MM.1S (cell line): Measurements from ENCODE around the gene SEPTIN10.

Experiments used
- DNase-seq: peaks from one replicate; pipeline ENCODE4 v3.0.0-alpha.2; 2015
- H2AFZ ChIP-seq: fragments of 300-600 bp; sonication (generic); 2 replicates; pipeline ENCODE4 v1.6.0; 2016; ENCODE audit warnings: antibody characterized with exemption, low read length
- H3F3A ChIP-seq: fragments of 300-600 bp; sonication (generic); 2 replicates; pipeline ENCODE4 v1.6.1; 2016; ENCODE audit warnings: mild to moderate bottlenecking, antibody characterized with exemption, low read length, moderate library complexity, mixed read lengths; ENCODE audit not compliant: insufficient read depth
- H3K27ac ChIP-seq: fragments of 300-600 bp; sonication (generic); 2 replicates; pipeline ENCODE4 v1.5.1; 2016; ENCODE audit warnings: mild to moderate bottlenecking, low read length
- H3K27me3 ChIP-seq: fragments of 300-600 bp; sonication (generic); replicated peaks from 2 replicates; pipeline ENCODE4 v1.6.0; 2016; ENCODE audit warnings: low read length; ENCODE audit not compliant: insufficient read depth
- H3K36me3 ChIP-seq: fragments of 300-600 bp; sonication (generic); replicated peaks from 2 replicates; pipeline ENCODE4 v1.6.1; 2016; ENCODE audit warnings: mild to moderate bottlenecking, low read length, mixed read lengths; ENCODE audit not compliant: insufficient read depth
- H3K4me1 ChIP-seq: fragments of 300-600 bp; sonication (generic); 2 replicates; pipeline ENCODE4 v1.6.1; 2016; ENCODE audit warnings: low read length, mixed read lengths
- H3K4me2 ChIP-seq: fragments of 300-600 bp; sonication (generic); 2 replicates; pipeline ENCODE4 v1.6.0; 2016; ENCODE audit warnings: low read depth, low read length
- H3K4me3 ChIP-seq: fragments of 300-600 bp; sonication (generic); 2 replicates; pipeline ENCODE4 v1.5.1; 2016; ENCODE audit warnings: low read length, mixed read lengths
- H3K79me2 ChIP-seq: fragments of 300-600 bp; sonication (generic); 2 replicates; pipeline ENCODE4 v1.6.1; 2016; ENCODE audit warnings: mixed run types, low read length, mixed read lengths
- H3K9ac ChIP-seq: fragments of 300-600 bp; sonication (generic); 2 replicates; pipeline ENCODE4 v1.6.1; 2016; ENCODE audit warnings: low read length, mixed read lengths
- H3K9me2 ChIP-seq: fragments of 300-600 bp; sonication (generic); replicated peaks from 2 replicates; pipeline ENCODE4 v1.6.1; 2016; ENCODE audit warnings: mild to moderate bottlenecking, low read length, mixed read lengths; ENCODE audit not compliant: insufficient read depth
- H3K9me3 ChIP-seq: fragments of 300-600 bp; sonication (generic); replicated peaks from 2 replicates; pipeline ENCODE4 v1.6.1; 2016; ENCODE audit warnings: mild to moderate bottlenecking, low read length, mixed read lengths; ENCODE audit not compliant: insufficient read depth
- H4K20me1 ChIP-seq: fragments of 300-600 bp; sonication (generic); 2 replicates; pipeline ENCODE4 v1.6.1; 2016; ENCODE audit warnings: mild to moderate bottlenecking, low read length, moderate library complexity, mixed read lengths; ENCODE audit not compliant: insufficient read depth
- CTCF ChIP-seq: fragments of 300-600 bp; sonication (generic); IDR thresholded peaks from 2 replicates; pipeline ENCODE4 v1.5.1; 2016; ENCODE audit warnings: antibody characterized with exemption, low read length, mixed read lengths
- EZH2 ChIP-seq: fragments of 300-600 bp; sonication (generic); optimal IDR thresholded peaks from 2 replicates; pipeline ENCODE3; 2017; ENCODE audit warnings: low read depth, mild to moderate bottlenecking, antibody characterized with exemption, low read length, mixed read lengths
- EZH2phosphoT487 ChIP-seq: fragments of 300-600 bp; sonication (generic); IDR thresholded peaks from 2 replicates; pipeline ENCODE4 v1.6.1; 2018; ENCODE audit warnings: antibody characterized with exemption, low read length

SEPTIN10 gene

GRCh38 chr2:109659396-109660045, 45.8 kb upstream of the SEPTIN10 start:
- TF ChIP-seq CTCF (no peak), EZH2 (no peak), EZH2phosphoT487 (no peak)
- Histone ChIP-seq H3F3A (no peaks in the 10 kb centered on the region), H3K79me2 (no peaks in the 10 kb centered on the region), H4K20me1 (no peaks in the 10 kb centered on the region), H3K4me2 (no peak overlapping the region), H3K9me3 (no peaks in the 10 kb centered on the region), H3K36me3 (no peaks in the 10 kb centered on the region), H3K4me3 (no peak overlapping the region), H3K9ac (no peak overlapping the region), H3K4me1 (no peaks in the 10 kb centered on the region), H3K9me2 (no peaks in the 10 kb centered on the region), H2AFZ (no peak overlapping the region), H3K27ac (no peak overlapping the region), H3K27me3 (no peaks in the 10 kb centered on the region)
- no peak for DNase-seq

GRCh38 chr2:109655287-109655686, 41.5 kb upstream of the SEPTIN10 start:
- Histone ChIP-seq H3K4me2 (no peak overlapping the region), H3K79me2 (no peaks in the 10 kb centered on the region), H3K9me3 (no peaks in the 10 kb centered on the region), H3F3A (no peaks in the 10 kb centered on the region), H2AFZ (no peak overlapping the region), H3K36me3 (no peaks in the 10 kb centered on the region), H3K27ac (no peak overlapping the region), H3K27me3 (no peaks in the 10 kb centered on the region), H3K4me1 (no peaks in the 10 kb centered on the region), H3K9ac (no peak overlapping the region), H3K4me3 (no peak overlapping the region), H4K20me1 (no peaks in the 10 kb centered on the region), H3K9me2 (no peaks in the 10 kb centered on the region)
- DNase-seq, result no peak
- TF ChIP-seq CTCF (no peak), EZH2phosphoT487 (no peak), EZH2 (no peak)

GRCh38 chr2:109654326-109655050, 40.7 kb upstream of the SEPTIN10 start:
- H3K9me2 ChIP-seq, result no peaks in the 10 kb centered on the region
- H3K9ac ChIP-seq, result no peak overlapping the region
- H3K4me3 ChIP-seq, result no peak overlapping the region
- TF ChIP-seq CTCF, result no peak
- no peak for TF ChIP-seq EZH2
- TF ChIP-seq EZH2phosphoT487, result no peak
- H3K4me2 ChIP-seq, result no peak overlapping the region
- no peaks in the 10 kb centered on the region for H4K20me1 ChIP-seq
- no peaks in the 10 kb centered on the region for H3F3A ChIP-seq
- DNase-seq, result no peak
- no peaks in the 10 kb centered on the region for H3K27me3 ChIP-seq
- H3K9me3 ChIP-seq, result no peaks in the 10 kb centered on the region
- H2AFZ ChIP-seq, result no peak overlapping the region
- H3K27ac ChIP-seq, result no peak overlapping the region
- no peaks in the 10 kb centered on the region for H3K36me3 ChIP-seq
- no peaks in the 10 kb centered on the region for H3K4me1 ChIP-seq
- no peaks in the 10 kb centered on the region for H3K79me2 ChIP-seq
